GM12874 (cell line): Measurements from ENCODE around the gene UBAC1.

ENCODE experiments used
- CTCF ChIP-seq: IDR thresholded peaks from 2 replicates; pipeline ENCODE4 v1.5.1; 2011; ENCODE audit warnings: low read depth, mild to moderate bottlenecking, control low read depth, low read length, moderate library complexity; ENCODE audit not compliant: insufficient read depth

UBAC1 gene

GRCh38 chr9:135950135-135950682 lies 11.0 kb downstream of the UBAC1 start:
- no peak for TF ChIP-seq CTCF

GRCh38 chr9:135949501-135950134 lies 11.6 kb downstream of the UBAC1 start:
- TF ChIP-seq CTCF = no peak

GRCh38 chr9:135948968-135949367 lies 12.2 kb downstream of the UBAC1 start:
- no peak for TF ChIP-seq CTCF

- TF ChIP-seq CTCF = no peak
Observed at GRCh38 chr9:135948446-135948845, 12.7 kb downstream of the UBAC1 start.

- no peak for TF ChIP-seq CTCF
Observed at GRCh38 chr9:135947582-135947981, 13.6 kb downstream of the UBAC1 start.

GRCh38 chr9:135946392-135946994 lies 14.7 kb downstream of the UBAC1 start:
- TF ChIP-seq CTCF = no peak

- TF ChIP-seq CTCF = no peak
Observed at GRCh38 chr9:135945969-135946368, 15.2 kb downstream of the UBAC1 start.
